Fibroblast of mammary gland (primary cell): Measurements from ENCODE around the gene AGAP1.

Source experiments
- DNase-seq: peaks from one replicate; pipeline ENCODE4 v3.0.0-alpha.2; 2010; ENCODE audit warnings: low read depth
- H3K4me3 ChIP-seq: 2 replicates; pipeline ENCODE4 v1.5.1; 2011; ENCODE audit warnings: low read depth, mild to moderate bottlenecking, low read length, moderate library complexity; ENCODE audit not compliant: control insufficient read depth
- TF ChIP-seq, protein P1 (sequence below): conservative IDR thresholded peaks from 2 replicates; pipeline ENCODE4 v1.5.1; 2011; ENCODE audit warnings: low read depth, low read length, inconsistent platforms; ENCODE audit not compliant: control insufficient read depth, insufficient read depth

Gene AGAP1

DNA sequence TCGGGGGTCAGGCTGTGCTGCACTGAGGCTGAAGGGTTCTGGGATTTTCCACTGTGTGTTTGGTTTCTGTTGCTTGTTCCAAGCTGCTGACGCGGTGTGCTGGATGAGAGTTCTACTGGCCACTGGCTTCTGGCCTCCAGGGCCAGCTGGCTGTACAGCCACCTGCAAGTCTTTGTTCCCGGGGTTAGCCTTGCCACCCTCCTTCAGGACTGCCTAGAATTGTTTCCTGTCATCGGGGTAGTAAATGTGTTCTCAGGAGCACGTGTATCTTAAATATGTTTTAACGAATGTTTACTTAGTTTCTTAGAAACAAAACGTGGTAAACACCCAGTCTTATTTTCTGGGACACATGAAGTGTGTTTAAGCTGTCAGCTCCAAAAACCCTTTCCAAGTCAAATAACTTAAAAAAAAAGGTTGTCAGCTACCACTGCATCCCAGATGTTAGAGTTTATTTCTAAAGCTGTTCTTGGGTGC is 231.2 kb downstream of the AGAP1 start:
- no peak overlapping the region for H3K4me3 ChIP-seq
- TF ChIP-seq, protein P1, sequence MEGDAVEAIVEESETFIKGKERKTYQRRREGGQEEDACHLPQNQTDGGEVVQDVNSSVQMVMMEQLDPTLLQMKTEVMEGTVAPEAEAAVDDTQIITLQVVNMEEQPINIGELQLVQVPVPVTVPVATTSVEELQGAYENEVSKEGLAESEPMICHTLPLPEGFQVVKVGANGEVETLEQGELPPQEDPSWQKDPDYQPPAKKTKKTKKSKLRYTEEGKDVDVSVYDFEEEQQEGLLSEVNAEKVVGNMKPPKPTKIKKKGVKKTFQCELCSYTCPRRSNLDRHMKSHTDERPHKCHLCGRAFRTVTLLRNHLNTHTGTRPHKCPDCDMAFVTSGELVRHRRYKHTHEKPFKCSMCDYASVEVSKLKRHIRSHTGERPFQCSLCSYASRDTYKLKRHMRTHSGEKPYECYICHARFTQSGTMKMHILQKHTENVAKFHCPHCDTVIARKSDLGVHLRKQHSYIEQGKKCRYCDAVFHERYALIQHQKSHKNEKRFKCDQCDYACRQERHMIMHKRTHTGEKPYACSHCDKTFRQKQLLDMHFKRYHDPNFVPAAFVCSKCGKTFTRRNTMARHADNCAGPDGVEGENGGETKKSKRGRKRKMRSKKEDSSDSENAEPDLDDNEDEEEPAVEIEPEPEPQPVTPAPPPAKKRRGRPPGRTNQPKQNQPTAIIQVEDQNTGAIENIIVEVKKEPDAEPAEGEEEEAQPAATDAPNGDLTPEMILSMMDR: no peak
- peak; percentile 35 for DNase-seq

DNA sequence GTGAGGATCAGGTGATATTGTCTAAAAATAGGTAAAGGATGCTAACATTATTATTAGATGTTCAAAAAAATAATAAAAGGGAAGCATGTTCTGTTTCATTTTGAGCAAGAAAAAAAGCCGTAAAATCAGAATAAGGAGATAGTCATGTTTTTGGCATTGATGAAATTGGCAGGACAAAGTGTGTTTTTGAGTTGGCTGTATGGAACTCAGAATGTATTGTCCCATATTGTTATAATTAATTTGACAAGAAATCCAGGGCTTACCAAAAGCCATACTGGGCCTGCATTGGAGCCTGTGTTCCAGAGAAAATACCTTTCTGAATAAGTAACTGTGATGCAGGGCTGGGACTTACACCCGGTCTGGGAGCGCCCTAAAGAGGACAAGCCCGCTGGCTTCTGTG is 232.0 kb downstream of the AGAP1 start:
- no peak overlapping the region for H3K4me3 ChIP-seq
- TF ChIP-seq, protein P1: no peak
- DNase-seq: no peak

DNA sequence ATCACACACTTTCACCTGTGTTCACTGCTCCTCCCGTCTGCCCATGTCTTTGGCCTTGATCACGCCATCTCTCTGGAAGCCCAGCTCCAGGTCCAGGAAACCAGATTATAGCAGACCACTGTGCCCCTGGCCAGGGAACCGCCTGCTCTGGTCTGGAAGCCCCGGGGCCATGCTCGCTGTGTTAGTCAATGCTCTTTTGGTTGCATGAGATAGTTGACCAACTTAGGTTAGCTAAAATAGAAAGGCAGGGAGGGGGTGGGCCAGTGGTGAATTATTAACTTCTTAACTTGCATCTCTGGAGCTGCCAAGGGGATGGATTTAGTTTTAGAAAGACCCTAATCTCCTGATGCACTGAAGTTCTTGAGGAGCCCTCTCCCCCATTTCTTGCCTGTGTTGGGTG is 232.7 kb downstream of the AGAP1 start:
- TF ChIP-seq, protein P1: no peak
- no peak overlapping the region for H3K4me3 ChIP-seq
- no peak for DNase-seq

DNA sequence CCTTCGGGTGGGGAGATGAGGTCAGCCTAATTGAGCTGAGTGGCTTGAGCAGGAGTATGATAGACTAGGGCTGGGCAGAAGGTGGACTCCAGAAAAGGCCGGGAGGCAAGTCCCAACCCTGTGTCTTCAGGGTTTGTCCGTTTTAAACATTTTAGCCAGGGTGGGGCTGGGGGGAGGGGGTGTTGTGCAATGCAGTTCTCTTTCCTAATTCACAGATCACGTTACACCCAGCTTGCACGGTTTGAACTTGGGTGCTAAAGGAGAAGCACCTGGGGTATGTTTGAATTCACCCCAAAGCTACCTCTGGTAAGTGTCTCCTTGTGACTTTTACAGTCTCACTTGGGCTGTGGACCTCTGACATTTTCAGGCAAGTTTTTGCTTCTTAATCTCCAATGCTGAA is 233.3 kb downstream of the AGAP1 start:
- H3K4me3 ChIP-seq: no peak overlapping the region
- DNase-seq: no peak
- TF ChIP-seq, protein P1: no peak

DNA sequence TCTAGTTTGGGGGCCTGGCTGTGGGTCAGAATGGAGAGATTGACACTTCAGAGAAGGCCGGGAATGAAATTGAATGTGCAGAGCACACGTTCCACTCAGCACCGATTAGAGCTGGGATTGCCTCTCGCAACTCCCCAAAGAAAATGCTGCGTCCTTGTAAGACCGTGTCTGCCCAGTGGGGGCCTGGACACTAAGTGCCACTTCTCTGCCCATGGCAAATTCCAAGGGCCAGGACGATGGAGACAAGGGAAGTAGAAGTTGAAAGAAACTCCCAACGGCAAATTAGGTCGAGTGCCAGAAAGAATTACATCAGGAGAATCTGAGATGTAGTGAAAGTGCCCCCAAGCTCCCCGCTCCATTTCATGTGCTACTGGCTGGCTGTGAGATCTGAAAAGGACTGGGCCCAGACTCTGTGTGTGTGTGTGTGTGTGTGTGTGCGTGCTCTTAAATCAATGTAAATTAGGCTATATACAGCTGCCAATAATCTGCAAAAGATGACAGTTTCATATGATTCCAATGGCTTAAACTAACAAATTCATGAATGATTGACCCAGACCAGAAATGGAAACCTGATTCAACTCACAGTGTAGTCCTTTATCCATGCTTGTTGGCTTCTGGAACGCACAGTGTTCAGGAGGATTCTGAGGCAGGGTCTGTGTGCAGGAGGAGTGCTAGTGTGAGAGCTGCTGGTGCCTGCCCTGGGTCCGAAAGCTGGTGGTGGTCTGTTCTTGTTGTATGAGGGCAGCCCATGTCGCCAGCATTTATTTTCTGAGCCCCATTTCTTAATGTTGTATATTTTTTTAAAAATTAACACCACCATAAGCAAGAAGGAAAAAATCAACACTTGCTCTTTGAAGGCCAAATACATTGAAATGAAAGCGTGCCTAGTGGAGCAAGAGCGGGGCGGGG is 234.3 kb downstream of the AGAP1 start:
- H3K4me3 ChIP-seq: no peak overlapping the region
- no peak for DNase-seq
- TF ChIP-seq, protein P1: no peak

DNA sequence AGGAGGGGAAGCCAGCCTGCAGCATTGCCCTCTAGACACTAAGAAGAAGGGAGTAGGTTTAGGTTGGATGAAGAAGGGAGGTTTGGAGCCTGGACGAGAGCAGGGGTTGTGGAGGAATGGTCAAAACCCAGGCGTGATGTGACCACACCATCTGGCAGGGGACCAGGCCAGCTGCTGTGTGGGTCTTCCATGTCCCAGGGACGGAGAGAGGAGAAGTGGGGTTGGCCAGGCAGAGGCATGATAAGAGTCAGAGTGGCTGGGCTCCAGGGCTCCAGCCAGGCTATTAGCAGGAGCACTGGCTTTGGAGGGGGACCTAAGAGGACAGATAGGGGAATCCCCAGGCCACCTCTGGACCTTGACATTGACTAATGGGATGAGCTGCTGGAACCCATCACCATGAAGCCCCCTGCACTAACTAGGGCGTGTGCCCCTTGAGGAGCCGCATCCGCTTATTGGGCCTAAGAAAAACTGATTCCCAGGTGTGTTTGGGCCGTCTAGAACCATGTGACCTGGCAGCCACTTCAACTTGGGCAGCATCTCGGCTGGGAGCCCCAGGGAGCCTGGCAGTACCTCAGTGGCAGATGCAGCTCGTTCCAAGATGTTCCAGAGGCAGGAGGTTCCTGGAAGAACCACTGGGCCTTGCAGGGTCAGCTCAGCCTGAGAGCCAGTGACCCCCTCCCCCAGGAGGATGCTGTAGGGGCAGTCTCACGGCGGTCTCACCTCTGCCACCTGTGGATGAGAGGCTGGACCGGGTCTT is 235.1 kb downstream of the AGAP1 start:
- TF ChIP-seq, protein P1: no peak
- DNase-seq: no peak
- H3K4me3 ChIP-seq: no peak overlapping the region
